Measurements from ENCODE around the gene UBXN6. TPM values are rescaled to one million over a fixed set of nuclear protein-coding genes. Genes with fewer than 3 reads are reported as not detected.

Gene UBXN6
- total RNA-seq, 1 experiment from 2014 or later: 76.5 TPM

DNA sequence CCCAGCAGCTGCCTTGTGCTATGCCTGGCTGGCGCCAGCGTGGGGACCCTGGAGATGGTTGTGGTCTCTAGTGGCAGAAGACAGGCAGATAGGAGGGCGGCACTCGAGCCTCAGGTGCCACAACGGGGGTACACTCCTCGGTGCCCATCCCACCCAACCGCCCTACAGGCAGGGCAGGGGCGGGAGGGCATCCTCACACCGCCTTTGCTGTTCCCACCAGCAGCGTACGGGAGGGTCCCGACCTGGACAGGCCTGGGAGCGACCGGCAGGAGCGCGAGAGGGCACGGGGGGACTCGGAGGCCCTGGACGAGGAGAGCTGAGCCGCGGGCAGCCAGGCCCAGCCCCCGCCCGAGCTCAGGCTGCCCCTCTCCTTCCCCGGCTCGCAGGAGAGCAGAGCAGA, 44.1 kb upstream of the UBXN6 start:
- ChIA-PET RAD21 (ENCODE audit: low non-redundant PET in 1 of 2, low total read pairs in 2 of 2, uncharacterized antibody in 2 of 2, unreplicated experiment in 2 of 2) (no interaction called here), CTCF (no interaction called here), POLR2A (no interaction called here)
- intact Hi-C loops (cut with micrococcal nuclease): no loop called here
- Histone ChIP-seq H3K9ac (ENCODE audit: low read length) (no peak overlapping the region), H3K4me2 (ENCODE audit: low read length) (no peak overlapping the region), H3K36me3 (ENCODE audit: control insufficient read depth in 1 of 2, insufficient read depth in 2 of 2, low read length in 2 of 2) (peaks cover 0 to 6% of the 10 kb centered on the region in 2 experiments; a peak in 1 of 4 replicates), H3K27ac (ENCODE audit: low read depth, low read length) (no peak overlapping the region), H4K20me1 (ENCODE audit: insufficient read depth) (no peaks in the 10 kb centered on the region), H3K9me3 (ENCODE audit: control insufficient read depth in 1 of 2, insufficient read depth in 1 of 2, low read depth in 1 of 2, low read length in 2 of 2) (no peaks in the 10 kb centered on the region), H3K4me1 (ENCODE audit: control insufficient read depth in 1 of 2, insufficient read depth in 2 of 2, low read length in 2 of 2) (peaks cover 0 to 8% of the 10 kb centered on the region in 2 experiments; a peak in 2 of 4 replicates), H2AFZ (ENCODE audit: low read depth, low read length, poor library complexity, severe bottlenecking) (no peak overlapping the region), H3K27me3 (ENCODE audit: insufficient read depth, low read length) (no peaks in the 10 kb centered on the region), H3K4me3 (replicated peaks in 1 of 2; ENCODE audit: low read depth in 1 of 2, low read length in 2 of 2) (no peak overlapping the region), H3K9me2 (ENCODE audit: insufficient read depth) (no peaks in the 10 kb centered on the region), H3K79me2 (ENCODE audit: insufficient read depth, low read length) (no peaks in the 10 kb centered on the region)
- TF ChIP-seq ELF1 (IDR thresholded peaks at IDR 0.05; ENCODE audit: borderline replicate concordance, low read depth) (no peak), POLR2A (IDR thresholded peaks at IDR 0.05; ENCODE audit: borderline replicate concordance, extremely low read depth, insufficient read depth, insufficient read length) (no peak), ZNF274 (IDR thresholded peaks at IDR 0.05; ENCODE audit: low read depth, low read length) (no peak), YY1 (IDR thresholded peaks at IDR 0.05; ENCODE audit: extremely low read depth, insufficient replicate concordance, low read depth, low read length) (no peak), SRF (IDR thresholded peaks at IDR 0.05; ENCODE audit: low read depth) (no peak), CBX3 (IDR thresholded peaks at IDR 0.05; ENCODE audit: low read depth) (no peak), ZFX (IDR thresholded peaks at IDR 0.05) (no peak), CEBPB (IDR thresholded peaks at IDR 0.05; ENCODE audit: low read depth) (no peak), EGR1 (IDR thresholded peaks at IDR 0.05; ENCODE audit: low read depth) (no peak), JUND (IDR thresholded peaks at IDR 0.05) (no peak), POLR2AphosphoS5 (IDR thresholded peaks at IDR 0.05; ENCODE audit: low read depth, low read length) (no peak), REST (IDR thresholded peaks at IDR 0.05; ENCODE audit: low read depth) (no peak), MAX (IDR thresholded peaks at IDR 0.05) (no peak), ATF3 (IDR thresholded peaks at IDR 0.05) (no peak), TCF7L2 (IDR thresholded peaks at IDR 0.05; ENCODE audit: borderline replicate concordance, extremely low read depth, insufficient read depth, insufficient read length) (no peak), FOSL1 (IDR thresholded peaks at IDR 0.05; ENCODE audit: low read depth) (no peak)
- TF ChIP-seq, protein P1, sequence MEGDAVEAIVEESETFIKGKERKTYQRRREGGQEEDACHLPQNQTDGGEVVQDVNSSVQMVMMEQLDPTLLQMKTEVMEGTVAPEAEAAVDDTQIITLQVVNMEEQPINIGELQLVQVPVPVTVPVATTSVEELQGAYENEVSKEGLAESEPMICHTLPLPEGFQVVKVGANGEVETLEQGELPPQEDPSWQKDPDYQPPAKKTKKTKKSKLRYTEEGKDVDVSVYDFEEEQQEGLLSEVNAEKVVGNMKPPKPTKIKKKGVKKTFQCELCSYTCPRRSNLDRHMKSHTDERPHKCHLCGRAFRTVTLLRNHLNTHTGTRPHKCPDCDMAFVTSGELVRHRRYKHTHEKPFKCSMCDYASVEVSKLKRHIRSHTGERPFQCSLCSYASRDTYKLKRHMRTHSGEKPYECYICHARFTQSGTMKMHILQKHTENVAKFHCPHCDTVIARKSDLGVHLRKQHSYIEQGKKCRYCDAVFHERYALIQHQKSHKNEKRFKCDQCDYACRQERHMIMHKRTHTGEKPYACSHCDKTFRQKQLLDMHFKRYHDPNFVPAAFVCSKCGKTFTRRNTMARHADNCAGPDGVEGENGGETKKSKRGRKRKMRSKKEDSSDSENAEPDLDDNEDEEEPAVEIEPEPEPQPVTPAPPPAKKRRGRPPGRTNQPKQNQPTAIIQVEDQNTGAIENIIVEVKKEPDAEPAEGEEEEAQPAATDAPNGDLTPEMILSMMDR (IDR thresholded peaks at IDR 0.05 in 2 of 3, conservative IDR thresholded peaks at IDR 0.05 in 1 of 3; ENCODE audit: borderline replicate concordance in 1 of 3, insufficient read depth in 1 of 3, low read depth in 2 of 3, low read length in 2 of 3): no peak
- ATAC-seq: no peak
- no peak for DNase-seq (ENCODE audit: low read depth, low spot score)
- BruUV-seq (replicated peaks): no TSS peak
